Peyer's patch (tissue), 4 donors: ENCODE data around the gene HRH2. TPM values are rescaled to one million over a fixed set of nuclear protein-coding genes. Genes with fewer than 3 reads are reported as not detected.

Source experiments
- DNase-seq, 3 donors: peaks; one replicate each; pipeline ENCODE4 v3.0.0-alpha.2; 2017 to 2019
- H3K27ac ChIP-seq, 4 donors: fragments of 200-600 bp; sonication (generic); one replicate each; pipeline ENCODE4 v1.5.1; 2016 to 2019
- H3K27me3 ChIP-seq, 2 donors: fragments of 200-600 bp; sonication (generic); one replicate each; pipeline ENCODE4 v1.5.1; 2019
- H3K36me3 ChIP-seq, 3 donors: fragments of 200-600 bp; sonication (generic); one replicate each; pipeline ENCODE4 v1.5.1; 2016 to 2019
- H3K4me1 ChIP-seq, 4 donors: fragments of 200-600 bp; sonication (generic); one replicate each; pipeline ENCODE4 v1.5.1; 2016 to 2019
- H3K4me3 ChIP-seq, 4 donors: fragments of 200-600 bp; sonication (generic); 1 replicate in 3 of 4; 2 replicates in 1 of 4; pipeline ENCODE4 v1.5.1; 2016 to 2019; ENCODE audit warnings: mild to moderate bottlenecking in 1 of 4
- H3K9me3 ChIP-seq, 4 donors: fragments of 200-600 bp; sonication (generic); one replicate each; pipeline ENCODE4 v1.5.1; 2016 to 2019; ENCODE audit warnings: mild to moderate bottlenecking in 1 of 4
- POLR2A ChIP-seq, 2 donors: fragments of 450-650 bp; IDR thresholded peaks; one replicate each; pipeline ENCODE4 v1.5.1; 2017; ENCODE audit warnings: antibody characterized with exemption in 2 of 2, mild to moderate bottlenecking in 2 of 2, moderate library complexity in 2 of 2
- total RNA-seq, 4 donors: library from RNA; depleted of rRNA; stranded (reverse); fragments of >200 nt; gene quantifications; one replicate each; pipeline ENCODE4 v1.1.0, GENCODE V29; 2016
- TF ChIP-seq, protein P1 (sequence below), 6 experiments: fragments of 450-650 bp in 4 of 6; fragments of 200-600 bp in 2 of 6; sonication (generic) in 1 of 6; IDR thresholded peaks; one replicate each; pipeline ENCODE4 v1.5.1; 2017 to 2019; ENCODE audit warnings: antibody characterized with exemption in 6 of 6, mild to moderate bottlenecking in 3 of 6, moderate library complexity in 1 of 6

HRH2 gene, protein sequence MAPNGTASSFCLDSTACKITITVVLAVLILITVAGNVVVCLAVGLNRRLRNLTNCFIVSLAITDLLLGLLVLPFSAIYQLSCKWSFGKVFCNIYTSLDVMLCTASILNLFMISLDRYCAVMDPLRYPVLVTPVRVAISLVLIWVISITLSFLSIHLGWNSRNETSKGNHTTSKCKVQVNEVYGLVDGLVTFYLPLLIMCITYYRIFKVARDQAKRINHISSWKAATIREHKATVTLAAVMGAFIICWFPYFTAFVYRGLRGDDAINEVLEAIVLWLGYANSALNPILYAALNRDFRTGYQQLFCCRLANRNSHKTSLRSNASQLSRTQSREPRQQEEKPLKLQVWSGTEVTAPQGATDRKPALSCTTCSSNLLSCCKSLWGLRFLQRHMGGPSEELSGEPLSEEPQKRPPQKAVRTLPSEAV
- 1 to 10 TPM in 3 of 4 donors, under 1 TPM in 1; 0.83 to 8.6 (median 2.2) TPM for total RNA-seq

DNA sequence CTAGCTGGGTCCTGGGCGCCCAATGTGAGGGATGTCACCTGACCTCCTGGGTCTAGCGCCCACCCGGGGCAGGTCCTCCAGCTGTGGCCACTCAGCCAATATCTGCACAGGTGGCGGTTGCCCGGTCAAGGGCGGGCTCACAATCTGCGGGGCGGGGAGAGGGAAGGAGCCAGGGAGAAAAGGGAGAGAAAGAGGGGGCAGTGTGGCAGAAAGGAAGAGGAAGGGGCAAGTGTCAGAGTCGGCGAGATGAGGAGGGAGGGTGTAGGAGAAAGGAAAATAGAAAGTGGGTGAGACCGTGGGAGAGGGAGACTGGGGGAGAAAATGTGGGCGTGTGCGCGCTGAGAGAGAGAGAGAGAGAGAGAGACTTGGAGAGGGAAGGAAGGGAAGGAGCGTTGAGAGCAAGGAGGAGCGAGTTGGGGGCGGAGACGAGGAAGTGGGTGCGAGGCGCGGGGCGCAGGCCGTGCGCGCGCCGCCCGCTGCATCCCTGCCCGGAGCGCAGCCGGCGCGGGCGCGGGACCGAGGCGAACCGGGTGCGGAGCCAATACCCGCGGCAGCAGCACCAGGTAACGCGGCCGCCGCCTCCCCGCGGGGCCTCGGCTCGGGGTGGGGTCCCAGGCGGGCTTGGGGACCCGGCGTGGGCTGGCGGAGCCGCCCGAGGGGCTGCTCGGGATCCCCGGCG, at the start of gene HRH2:
Gene HRH2, plus strand, starts transcription at position 479 of the 679 bp plus-strand sequence. CDS start 25,163 bp downstream, outside the sequence.
- Histone ChIP-seq H3K4me3 (peak within 1 kb of the TSS; percentile 37 to 72 (median 47)), H3K9me3 (peaks cover 0 to 3% (median 0%) of the 10 kb centered on the region in 4 donors), H3K27me3 (peaks cover 0 to 11% of the 10 kb centered on the region in 2 donors), H3K36me3 (no peaks in the 10 kb centered on the region), H3K27ac (peak within 1 kb of the TSS in 1 of 4 donors; percentile 54), H3K4me1 (peaks cover 0 to 10% (median 0%) of the 10 kb centered on the region in 4 donors)
- DNase-seq = peak in 2 of 3 donors; percentile 23 to 75
- no peak for TF ChIP-seq POLR2A (IDR thresholded peaks at IDR 0.05)
- TF ChIP-seq, protein P1, sequence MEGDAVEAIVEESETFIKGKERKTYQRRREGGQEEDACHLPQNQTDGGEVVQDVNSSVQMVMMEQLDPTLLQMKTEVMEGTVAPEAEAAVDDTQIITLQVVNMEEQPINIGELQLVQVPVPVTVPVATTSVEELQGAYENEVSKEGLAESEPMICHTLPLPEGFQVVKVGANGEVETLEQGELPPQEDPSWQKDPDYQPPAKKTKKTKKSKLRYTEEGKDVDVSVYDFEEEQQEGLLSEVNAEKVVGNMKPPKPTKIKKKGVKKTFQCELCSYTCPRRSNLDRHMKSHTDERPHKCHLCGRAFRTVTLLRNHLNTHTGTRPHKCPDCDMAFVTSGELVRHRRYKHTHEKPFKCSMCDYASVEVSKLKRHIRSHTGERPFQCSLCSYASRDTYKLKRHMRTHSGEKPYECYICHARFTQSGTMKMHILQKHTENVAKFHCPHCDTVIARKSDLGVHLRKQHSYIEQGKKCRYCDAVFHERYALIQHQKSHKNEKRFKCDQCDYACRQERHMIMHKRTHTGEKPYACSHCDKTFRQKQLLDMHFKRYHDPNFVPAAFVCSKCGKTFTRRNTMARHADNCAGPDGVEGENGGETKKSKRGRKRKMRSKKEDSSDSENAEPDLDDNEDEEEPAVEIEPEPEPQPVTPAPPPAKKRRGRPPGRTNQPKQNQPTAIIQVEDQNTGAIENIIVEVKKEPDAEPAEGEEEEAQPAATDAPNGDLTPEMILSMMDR (IDR thresholded peaks at IDR 0.05) = no peak

DNA sequence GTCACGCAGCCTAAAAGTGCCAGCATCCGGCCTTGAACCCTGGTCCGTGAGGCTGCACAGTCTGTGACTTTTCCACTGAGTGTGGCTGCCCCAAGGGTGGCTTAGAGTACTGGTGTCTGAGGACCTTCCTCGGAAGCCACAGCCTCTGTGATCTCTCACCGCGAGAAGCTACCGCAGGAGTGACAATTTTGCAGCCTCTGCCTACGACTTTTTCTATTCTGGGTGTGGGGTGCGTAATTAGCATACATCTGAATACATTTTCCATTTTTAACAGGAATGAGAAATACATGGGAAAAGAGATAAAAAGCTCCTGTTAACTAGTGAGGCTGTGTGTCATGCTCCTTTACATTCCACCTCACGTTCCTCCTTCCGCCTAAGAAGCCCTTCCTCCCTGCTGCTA, 48.3 kb upstream of the HRH2 start:
- TF ChIP-seq, protein P1 (IDR thresholded peaks at IDR 0.05) = no peak
- TF ChIP-seq POLR2A (IDR thresholded peaks at IDR 0.05) = no peak
- no peaks in the 10 kb centered on the region for H3K9me3 ChIP-seq
- H3K27me3 ChIP-seq = no peaks in the 10 kb centered on the region
- H3K36me3 ChIP-seq = no peaks in the 10 kb centered on the region
- H3K4me1 ChIP-seq = no peaks in the 10 kb centered on the region
- no peak for DNase-seq
- H3K27ac ChIP-seq = no peak overlapping the region
- H3K4me3 ChIP-seq = no peak overlapping the region

DNA sequence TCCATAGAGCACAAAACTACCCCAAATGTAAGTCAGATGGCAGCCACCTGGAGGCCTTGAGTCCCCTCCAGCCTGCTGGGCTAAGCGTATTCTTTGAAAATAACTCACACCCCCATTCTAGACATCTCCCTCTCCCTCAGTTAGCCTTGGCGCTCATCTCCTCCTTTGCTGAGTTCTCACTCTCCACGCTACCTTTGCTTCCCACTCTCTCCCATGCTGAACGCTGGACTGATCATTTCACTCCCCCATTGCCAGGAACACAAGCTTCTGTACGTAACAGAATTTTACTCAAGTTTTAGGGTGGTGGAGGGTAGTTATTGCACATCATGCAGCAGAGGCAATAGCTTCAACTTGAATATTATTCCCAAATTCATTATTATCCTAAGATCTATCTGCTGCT, 47.5 kb upstream of the HRH2 start:
- H3K27ac ChIP-seq = no peak overlapping the region
- no peaks in the 10 kb centered on the region for H3K4me1 ChIP-seq
- TF ChIP-seq POLR2A (IDR thresholded peaks at IDR 0.05) = no peak
- TF ChIP-seq, protein P1 (IDR thresholded peaks at IDR 0.05) = no peak
- DNase-seq = no peak
- H3K4me3 ChIP-seq = no peak overlapping the region
- H3K9me3 ChIP-seq = no peaks in the 10 kb centered on the region
- no peaks in the 10 kb centered on the region for H3K36me3 ChIP-seq
- H3K27me3 ChIP-seq = no peaks in the 10 kb centered on the region

DNA sequence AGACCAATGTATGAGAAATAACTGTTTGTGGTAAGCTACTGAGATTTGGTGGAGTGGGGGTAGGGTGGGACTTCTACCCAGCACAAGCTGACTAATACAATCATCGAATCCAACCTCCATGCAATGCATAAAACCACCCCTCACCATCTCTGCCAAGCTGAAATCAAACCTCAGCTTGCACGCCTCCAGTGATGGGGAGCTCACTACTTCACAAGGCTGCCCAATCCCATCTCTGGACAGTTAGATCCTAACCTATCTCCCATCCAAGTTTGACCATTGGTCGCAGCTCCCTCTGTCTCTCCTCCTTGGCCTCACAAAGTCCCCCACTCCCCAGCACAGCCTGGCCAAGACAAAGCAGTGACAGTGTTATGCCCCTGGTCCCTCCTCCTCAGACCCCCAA, 47.0 kb upstream of the HRH2 start:
- no peak for DNase-seq
- Histone ChIP-seq H3K27me3 (no peaks in the 10 kb centered on the region), H3K27ac (no peak overlapping the region), H3K36me3 (no peaks in the 10 kb centered on the region), H3K4me3 (no peak overlapping the region), H3K9me3 (no peaks in the 10 kb centered on the region), H3K4me1 (no peaks in the 10 kb centered on the region)
- TF ChIP-seq, protein P1 (IDR thresholded peaks at IDR 0.05) = no peak
- TF ChIP-seq POLR2A (IDR thresholded peaks at IDR 0.05) = no peak

DNA sequence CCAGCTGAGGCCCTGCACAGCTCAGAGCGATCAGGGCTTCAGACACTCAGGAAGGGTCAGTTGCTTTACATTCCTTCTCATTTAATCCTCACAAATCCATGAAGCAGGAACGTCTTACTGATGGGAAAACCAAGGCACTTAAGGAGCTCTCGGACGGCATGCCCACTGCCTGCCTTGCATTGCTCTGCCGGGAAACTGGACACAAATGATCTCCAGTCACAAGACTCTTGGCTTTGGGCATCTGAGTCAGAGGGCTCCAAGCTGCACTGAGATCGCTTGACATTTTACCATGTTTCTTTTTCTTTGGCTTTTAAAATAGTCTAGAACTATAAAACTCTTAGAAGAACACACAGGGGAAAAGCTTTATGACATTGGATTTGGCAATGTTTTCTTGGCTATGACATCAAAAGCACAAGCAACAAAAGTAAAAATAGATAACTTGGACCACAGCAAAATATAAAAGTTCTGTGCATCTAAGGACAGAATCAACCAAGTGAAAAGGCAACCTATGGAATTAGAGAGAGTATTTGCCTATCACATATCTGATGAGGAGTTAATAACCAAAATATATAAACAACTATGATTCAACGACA, 43.6 kb upstream of the HRH2 start:
- H3K27ac ChIP-seq = no peak overlapping the region

More for the DNA sequence above, 43.6 kb upstream of the HRH2 start:
- Histone ChIP-seq H3K36me3 (no peaks in the 10 kb centered on the region), H3K9me3 (no peaks in the 10 kb centered on the region), H3K27me3 (no peaks in the 10 kb centered on the region), H3K4me1 (no peaks in the 10 kb centered on the region), H3K4me3 (no peak overlapping the region)
- DNase-seq = no peak
- TF ChIP-seq, protein P1 (IDR thresholded peaks at IDR 0.05) = no peak
- no peak for TF ChIP-seq POLR2A (IDR thresholded peaks at IDR 0.05)
